HepG2 (cell line): ENCODE data around the gene NCOR2. TPM values are rescaled to one million over a fixed set of nuclear protein-coding genes. Genes with fewer than 3 reads are reported as not detected.

Experiments used
- DR1 ChIP-seq: sonication (generic); formaldehyde crosslinking; IDR thresholded peaks from 2 replicates; pipeline ENCODE4 v1.8.0; 2021; ENCODE audit warnings: mild to moderate bottlenecking, missing genetic modification reagents, inconsistent platforms
- HNRNPK ChIP-seq: fragments of 200-400 bp; formaldehyde crosslinking; IDR thresholded peaks from 2 replicates; pipeline ENCODE4 v1.6.1; 2018; ENCODE audit warnings: low read length, low read depth, moderate library complexity, mild to moderate bottlenecking; ENCODE audit not compliant: poor library complexity, severe bottlenecking
- IRF1 ChIP-seq: sonication (generic); formaldehyde crosslinking; IDR thresholded peaks from 2 replicates; pipeline ENCODE4 v1.4.0; 2020; ENCODE audit warnings: low read depth, mild to moderate bottlenecking, missing genetic modification reagents
- ISL2 ChIP-seq: sonication (generic); formaldehyde crosslinking; IDR thresholded peaks from 2 replicates; pipeline ENCODE4 v1.5.0; 2020; ENCODE audit warnings: missing genetic modification reagents
- LBX2 ChIP-seq: sonication (generic); formaldehyde crosslinking; IDR thresholded peaks from 2 replicates; pipeline ENCODE4 v1.5.0; 2020; ENCODE audit warnings: missing genetic modification reagents, mild to moderate bottlenecking, borderline replicate concordance
- MBD4 ChIP-seq: IDR thresholded peaks from 2 replicates; pipeline ENCODE4 v1.6.1; 2012; ENCODE audit warnings: low read length, inconsistent platforms, borderline replicate concordance
- MTERF4 ChIP-seq: sonication (generic); formaldehyde crosslinking; IDR thresholded peaks from 2 replicates; pipeline ENCODE4 v1.8.0; 2023; ENCODE audit warnings: mild to moderate bottlenecking, missing genetic modification reagents
- MYPOP ChIP-seq: sonication (generic); formaldehyde crosslinking; IDR thresholded peaks from 2 replicates; pipeline ENCODE4 v1.8.1; 2023; ENCODE audit warnings: mild to moderate bottlenecking, moderate library complexity, missing genetic modification reagents
- PHF8 ChIP-seq: sonication (generic); formaldehyde crosslinking; IDR thresholded peaks from 2 replicates; pipeline ENCODE4 v1.5.0; 2020; ENCODE audit warnings: missing genetic modification reagents
- PLSCR1 ChIP-seq: sonication (generic); formaldehyde crosslinking; IDR thresholded peaks from 2 replicates; pipeline ENCODE4 v1.5.0; 2020; ENCODE audit warnings: missing genetic modification reagents, mild to moderate bottlenecking, borderline replicate concordance
- SNRNP70 ChIP-seq: fragments of 200-400 bp; formaldehyde crosslinking; IDR thresholded peaks from 2 replicates; pipeline ENCODE4 v1.6.1; 2017; ENCODE audit warnings: mild to moderate bottlenecking, low read depth, low read length, moderate library complexity
- STAT5B ChIP-seq: sonication (generic); formaldehyde crosslinking; IDR thresholded peaks from 2 replicates; pipeline ENCODE4 v1.4.0; 2020; ENCODE audit warnings: missing genetic modification reagents
- ZBTB33 ChIP-seq: sonication (generic); formaldehyde crosslinking; IDR thresholded peaks from 2 replicates; pipeline ENCODE4 v1.4.0; 2020; ENCODE audit warnings: missing genetic modification reagents
- ZC3H13 ChIP-seq: sonication (generic); formaldehyde crosslinking; IDR thresholded peaks from 2 replicates; pipeline ENCODE4 v1.8.1; 2023; ENCODE audit warnings: mild to moderate bottlenecking, missing genetic modification reagents, moderate library complexity
- ZNF138 ChIP-seq: sonication (generic); formaldehyde crosslinking; IDR thresholded peaks from 2 replicates; pipeline ENCODE4 v1.5.0; 2020; ENCODE audit warnings: mild to moderate bottlenecking, low read depth, missing genetic modification reagents
- ZNF230 ChIP-seq: sonication (generic); formaldehyde crosslinking; IDR thresholded peaks from 2 replicates; pipeline ENCODE4 v1.4.0; 2020; ENCODE audit warnings: mild to moderate bottlenecking, missing genetic modification reagents
- ZNF274 ChIP-seq: sonication (generic); formaldehyde crosslinking; IDR thresholded peaks from 2 replicates; pipeline ENCODE4 v1.5.1; 2020; ENCODE audit warnings: mild to moderate bottlenecking, missing genetic modification reagents
- ZNF33A ChIP-seq: sonication (generic); formaldehyde crosslinking; IDR thresholded peaks from 2 replicates; pipeline ENCODE4 v1.5.1; 2020; ENCODE audit warnings: missing genetic modification reagents, mild to moderate bottlenecking, moderate library complexity, borderline replicate concordance
- ZNF451 ChIP-seq: sonication (generic); formaldehyde crosslinking; IDR thresholded peaks from 2 replicates; pipeline ENCODE4 v1.5.0; 2020; ENCODE audit warnings: mild to moderate bottlenecking, missing genetic modification reagents
- ZNF772 ChIP-seq: sonication (generic); formaldehyde crosslinking; IDR thresholded peaks from 2 replicates; pipeline ENCODE4 v1.5.0; 2020; ENCODE audit warnings: mild to moderate bottlenecking, missing genetic modification reagents
- ZNF777 ChIP-seq: sonication (generic); formaldehyde crosslinking; IDR thresholded peaks from 2 replicates; pipeline ENCODE4 v1.4.0; 2020; ENCODE audit warnings: missing genetic modification reagents
- ZNF878 ChIP-seq: sonication (generic); formaldehyde crosslinking; IDR thresholded peaks from 2 replicates; pipeline ENCODE4 v1.8.1; 2023; ENCODE audit warnings: mild to moderate bottlenecking, missing genetic modification reagents, moderate library complexity
- polyA plus RNA-seq, 8 experiments: library from polyadenylated mRNA; depleted of rRNA in 3 of 8; stranded (reverse) in 7 of 8; unstranded in 1 of 8; fragments of >200 nt; fragmentation: Illumina TruSeq in 4 of 8; extraction: Trizol in 4 of 8; gene quantifications; 2 replicates each; pipeline versions ENCODE4 v1.2.1 to v1.2.3, GENCODE V29; 2011 to 2016; ENCODE audit warnings: low read depth in 4 of 8, missing spikeins in 1 of 8, mixed read lengths in 1 of 8; ENCODE audit not compliant: insufficient read depth in 1 of 8
- total RNA-seq, 5 experiments: library from RNA; depleted of rRNA; stranded (reverse); fragments of >200 nt; fragmentation: Illumina TruSeq; extraction: Trizol; gene quantifications; 2 replicates each; pipeline ENCODE4 v1.2.3, GENCODE V29; 2016; ENCODE audit warnings: low read depth in 1 of 5

Gene NCOR2
- total and polyA plus RNA-seq, 2 of the 13 experiments (the other 11 are each of a cell fraction or from before 2014, with no cell fraction given): 4.5 to 5.7 TPM

- TF ChIP-seq PLSCR1 (peak; percentile 40; the same call in 1 of the 2 replicates), STAT5B (CRISPR knock-in tag) (no peak), ZNF230 (peak; percentile 28; the same call in 1 of the 2 replicates), MBD4 (no peak), DR1 (CRISPR knock-in tag) (no peak), ZBTB33 (CRISPR knock-in tag) (peak; percentile 31; the same call in 1 of the 2 replicates), LBX2 (no peak), PHF8 (CRISPR knock-in tag) (peak; percentile 86), ZNF878 (CRISPR knock-in tag) (no peak), ZC3H13 (CRISPR knock-in tag) (0 out of 2 replicates have a peak, but pooled peaks have one; percentile 28), ZNF777 (peak; percentile 76; the same call in 1 of the 2 replicates), ZNF274 (CRISPR knock-in tag) (0 out of 2 replicates have a peak, but pooled peaks have one; percentile 14), ZNF33A (CRISPR knock-in tag) (peak; percentile 95; the same call in 1 of the 2 replicates), HNRNPK (no peak), MTERF4 (CRISPR knock-in tag) (no peak), ZNF772 (0 out of 2 replicates have a peak, but pooled peaks have one; percentile 43), ZNF138 (CRISPR knock-in tag) (no peak), SNRNP70 (no peak), IRF1 (0 out of 2 replicates have a peak, but pooled peaks have one; percentile 44), ZNF451 (CRISPR knock-in tag) (0 out of 2 replicates have a peak, but pooled peaks have one; percentile 55), MYPOP (CRISPR knock-in tag) (0 out of 2 replicates have a peak, but pooled peaks have one; percentile 38), ISL2 (peak; percentile 61; the same call in 1 of the 2 replicates)
These were observed 49.1 kb downstream of the NCOR2 start (continued) for GRCh38 chr12:124518051-124518932.
